Fibroblast of villous mesenchyme (primary cell): Measurements from ENCODE around the gene KCTD20. TPM values are rescaled to one million over a fixed set of nuclear protein-coding genes. Genes with fewer than 3 reads are reported as not detected.

Source experiments
- DNase-seq: peaks from one replicate; pipeline ENCODE4 v3.0.0-alpha.2; 2010; ENCODE audit warnings: low read depth
- H3K4me3 ChIP-seq: 2 replicates; pipeline ENCODE4 v1.5.1; 2011; ENCODE audit warnings: low read depth, mild to moderate bottlenecking, low read length
- CTCF ChIP-seq: IDR thresholded peaks from 2 replicates; pipeline ENCODE4 v1.5.1; 2012; ENCODE audit warnings: low read depth, mild to moderate bottlenecking, low read length; ENCODE audit not compliant: insufficient read depth
- total RNA-seq: library from RNA; depleted of rRNA; stranded (reverse); fragments of >200 nt; gene quantifications from 2 replicates; pipeline ENCODE4 v1.2.3, GENCODE V29; 2012

Gene KCTD20
- total RNA-seq, 1 donor: 143 TPM

GRCh38 chr6:36493319-36493718, 50.5 kb downstream of the KCTD20 start:
- H3K4me3 ChIP-seq: no peak overlapping the region
- DNase-seq: no peak
- TF ChIP-seq CTCF: no peak

DNA sequence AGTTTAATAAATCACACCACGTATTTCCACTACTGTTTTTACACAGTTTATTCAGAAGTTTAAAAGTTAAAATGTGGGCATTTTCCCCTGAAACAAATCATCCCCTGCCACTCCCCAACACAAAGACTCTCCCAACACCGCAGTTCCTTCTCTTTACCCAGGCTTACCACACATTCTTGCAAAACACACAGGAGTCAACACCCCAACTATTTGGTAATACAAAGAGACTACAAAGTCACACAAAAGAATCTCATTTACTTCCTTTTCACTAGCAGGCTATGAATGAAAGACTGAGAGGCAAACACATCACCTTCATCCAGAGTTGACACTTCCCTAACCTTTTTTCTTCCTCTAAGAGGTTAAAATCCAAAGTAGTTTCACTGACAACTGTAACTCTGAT, 51.1 kb downstream of the KCTD20 start:
- peak; percentile 22 for DNase-seq
- no peak for TF ChIP-seq CTCF
- no peak overlapping the region for H3K4me3 ChIP-seq

DNA sequence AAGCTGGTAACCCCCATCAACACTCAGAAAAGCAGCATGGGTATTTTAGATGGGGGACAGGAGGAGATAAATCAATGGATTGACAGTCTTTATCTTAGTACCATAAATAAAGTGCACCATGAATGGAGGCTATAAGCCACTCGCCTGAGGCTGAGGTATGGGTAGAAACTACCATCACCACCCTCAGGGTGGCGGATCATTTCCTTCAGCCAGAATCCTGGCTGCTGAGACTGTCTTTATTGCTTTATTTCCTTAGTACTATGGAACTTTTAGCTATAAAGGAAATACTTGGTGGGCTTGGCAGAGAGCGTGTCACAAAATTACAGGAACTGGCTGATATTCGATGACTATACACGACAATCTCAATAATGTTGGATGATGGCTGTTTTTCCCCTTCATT, 52.3 kb downstream of the KCTD20 start:
- H3K4me3 ChIP-seq: no peak overlapping the region
- no peak for TF ChIP-seq CTCF
- DNase-seq: no peak

- TF ChIP-seq CTCF: no peak
- DNase-seq: no peak
- H3K4me3 ChIP-seq: no peak overlapping the region
These were observed 57.1 kb downstream of the KCTD20 start for GRCh38 chr6:36499918-36500317.

DNA sequence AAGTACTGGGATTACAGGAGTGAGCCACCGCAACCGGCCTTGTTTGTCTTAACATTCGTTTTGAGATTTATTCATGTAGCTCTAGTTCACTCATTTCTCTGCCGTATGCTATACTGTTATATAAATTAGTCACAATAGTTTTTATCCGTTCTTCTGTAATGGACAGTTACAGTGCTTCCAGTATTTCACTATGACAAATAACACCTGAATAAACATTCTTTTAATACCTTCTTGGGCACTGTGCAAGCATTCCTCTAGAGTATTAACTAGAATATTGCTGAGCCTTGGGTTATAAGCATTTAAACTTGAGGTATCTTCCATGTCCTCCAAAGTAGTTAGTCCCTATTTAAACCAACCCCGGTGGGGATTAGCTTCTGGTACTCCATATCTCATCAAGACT, 58.9 kb downstream of the KCTD20 start:
- H3K4me3 ChIP-seq: no peak overlapping the region
- no peak for TF ChIP-seq CTCF
- DNase-seq: no peak

DNA sequence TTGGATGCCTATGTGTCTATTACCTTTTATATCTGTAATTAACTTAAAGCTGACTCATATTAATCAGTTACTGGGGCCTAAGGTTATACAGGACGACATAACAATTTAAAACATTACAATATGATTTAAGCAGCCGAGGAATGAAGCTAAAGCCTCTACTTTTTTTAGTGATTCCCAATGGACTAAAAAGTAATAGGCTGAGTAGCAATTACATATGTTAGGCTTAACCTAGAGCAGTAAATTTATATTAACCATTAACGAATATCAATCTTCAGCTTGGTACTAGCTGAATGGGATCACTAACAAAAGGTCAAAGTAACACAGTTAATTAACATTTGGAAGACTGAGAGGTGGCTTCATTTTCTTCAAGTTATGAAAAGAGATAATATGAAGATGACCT, 61.4 kb downstream of the KCTD20 start:
- DNase-seq: no peak

DNA sequence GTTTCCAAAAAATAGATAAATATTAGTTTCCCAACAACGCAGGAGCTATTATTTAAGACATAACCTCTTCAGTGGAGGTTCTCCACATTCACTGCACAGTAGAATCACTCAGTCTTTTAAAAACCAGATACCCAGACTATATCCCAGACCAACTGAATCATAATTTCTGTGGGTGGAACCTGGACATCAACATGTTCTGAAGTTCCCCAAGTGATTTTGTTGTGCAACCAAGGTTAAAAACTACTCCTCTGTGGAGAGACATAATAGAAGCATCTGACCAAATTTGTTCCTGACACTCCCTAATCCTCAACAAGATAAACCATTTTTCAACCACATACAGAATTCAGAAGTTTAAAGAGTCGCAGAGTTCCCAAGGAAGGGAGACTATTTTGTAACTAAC, 62.2 kb downstream of the KCTD20 start:
- TF ChIP-seq CTCF: no peak
- peak; percentile 81 for DNase-seq
- H3K4me3 ChIP-seq: no peak overlapping the region

More for the DNA sequence above, 61.4 kb downstream of the KCTD20 start:
- TF ChIP-seq CTCF: no peak
- H3K4me3 ChIP-seq: no peak overlapping the region
